ENCODE measurements around the gene KLHL36. TPM values are rescaled to one million over a fixed set of nuclear protein-coding genes. Genes with fewer than 3 reads are reported as not detected.

Gene KLHL36
- total RNA-seq (2011; cell fraction: chromatin; rRNA removed; ENCODE audit: low replicate concordance), result 52.2 and 130 TPM in 2 replicates
- 84.1 and 104 TPM in 2 replicates for total RNA-seq (2011; cell fraction: nucleolus; rRNA removed)
- 79.9 and 86.4 TPM in 2 replicates for total RNA-seq (2011; cell fraction: nucleoplasm; rRNA removed)
- total RNA-seq (2014; rRNA removed), result 30.6 and 40.4 TPM in 2 replicates
- total RNA-seq (2014; rRNA removed; fragmentation: Illumina TruSeq; extraction: Trizol), result 15.5 and 16.6 TPM in 2 replicates
- 18.5 and 21.1 TPM in 2 replicates for total RNA-seq (2015; rRNA removed; fragmentation: Illumina TruSeq; extraction: Trizol)
- 48.6 and 51.2 TPM in 2 replicates for total RNA-seq (2021)
- polyA plus RNA-seq (2011; rRNA removed), result 25.6 and 34.8 TPM in 2 replicates
- 33.1 and 49.1 TPM in 2 replicates for polyA plus RNA-seq (2011; cell fraction: cytosol; rRNA removed)
- 59.7 and 85.8 TPM in 2 replicates for polyA plus RNA-seq (2011; cell fraction: nucleus; rRNA removed)
- polyA plus RNA-seq (2012), result 22.4 and 33.6 TPM in 2 replicates
- 16.5 and 20.7 TPM in 2 replicates for polyA plus RNA-seq (2014; fragmentation: Illumina TruSeq; extraction: Trizol)
- 1 to 10 TPM; 2.1 to 2.5 TPM for polyA plus RNA-seq (2014; fragmentation: Nextera tagmentation; extraction: Ambion mirVana)
- polyA plus RNA-seq (2014; rRNA removed), result 25.4 and 30.1 TPM in 2 replicates
- polyA minus RNA-seq (2011; rRNA and poly(A)+ RNA removed), result 31.9 and 39.3 TPM in 2 replicates
- polyA minus RNA-seq (2011; cell fraction: cytosol; rRNA and poly(A)+ RNA removed), result 43.7 and 62.8 TPM in 2 replicates
- 33.7 and 40.1 TPM in 2 replicates for polyA minus RNA-seq (2011; cell fraction: nucleus; rRNA and poly(A)+ RNA removed)
- percentile 79 among the genes with signal in this experiment for Bru-seq, nascent RNA
- BruChase-seq, experiment 1, labeled RNA remaining after a 2-hour chase, result percentile 75 among the genes with signal in this experiment
- percentile 75 among the genes with signal in this experiment for BruChase-seq, experiment 2, labeled RNA remaining after a 6-hour chase
- long read RNA-seq, experiment 1, full-length matches to known transcripts, result 32 of 151 reads
- long read RNA-seq, experiment 1, partial matches to known transcripts, result 59 of 151 reads
- long read RNA-seq, experiment 1, other reads (novel, unspliced or antisense), result 60 of 151 reads
- long read RNA-seq, experiment 2, transcript KLHL36-204 (5 exons, 2,173 nt), result major isoform, 5 of 28 reads
- long read RNA-seq, experiment 2, partial matches to known transcripts, result 4 of 28 reads
- long read RNA-seq, experiment 2, other reads (novel, unspliced or antisense), result 18 of 28 reads
- long read RNA-seq, experiment 3, transcript KLHL36-204 (5 exons, 2,173 nt), result major isoform, 6 of 17 reads
- long read RNA-seq, experiment 3, partial matches to known transcripts, result 9 of 17 reads
- long read RNA-seq, experiment 3, other reads (novel, unspliced or antisense), result 2 of 17 reads

GRCh38 chr16:84647828-84648594 is at the start of gene KLHL36:
Gene KLHL36, plus strand, starts transcription at chr16:84648511. Its CDS starts 2,357 bp downstream, at chr16:84650868.
- peaks cover 12 to 14% of the 10 kb centered on the region in 2 experiments; a peak in 4 of 5 replicates for H3K4me1 ChIP-seq (replicated peaks in 1 of 2; ENCODE audit: control insufficient read depth in 2 of 2, insufficient read depth in 2 of 2, low read length in 2 of 2)
- H3K27me3 ChIP-seq (ENCODE audit: control insufficient read depth in 2 of 2, insufficient read depth in 2 of 2, low read length in 2 of 2), result peaks cover 3 to 4% of the 10 kb centered on the region in 2 experiments; a peak in 2 of 5 replicates
- in situ Hi-C loops (cut with MboI) (no loop called here), intact Hi-C loops (cut with micrococcal nuclease) (no loop called here)
- peak within 1 kb of the TSS; percentile 82 for H3K4me2 ChIP-seq (ENCODE audit: insufficient read depth, low read length)
- H3K27ac ChIP-seq (ENCODE audit: extremely low read depth, low read depth, low read length), result peak within 1 kb of the TSS; percentile 78
- ChIA-PET CTCF (ENCODE audit: low intra/inter-chr PET ratio) (interaction anchor here (0.7 kb wide), 2 partner anchors 89 to 314 kb away, joined by 3 read pairs; no protein-coding TSS in a partner anchor), POLR2A (interaction anchor here (0.6 to 1.5 kb wide), 6 partner anchors 9 to 868 kb away, joined by 3 to 4 read pairs (median 3); no protein-coding TSS in a partner anchor)
- peaks cover 14% of the 10 kb centered on the region for H3K79me2 ChIP-seq (ENCODE audit: control insufficient read depth, insufficient read depth, low read length)
- H3K4me3 ChIP-seq, result peak within 1 kb of the TSS; percentile 68
- no peak for FAIRE-seq
- TSS peak; percentile 43 for BruUV-seq (replicated peaks)
- no peaks in the 10 kb centered on the region for H3K9me1 ChIP-seq (ENCODE audit: control insufficient read depth, insufficient read depth, low read length)
- H3K36me3 ChIP-seq (ENCODE audit: control insufficient read depth, insufficient read depth, low read length), result peaks cover 23% of the 10 kb centered on the region; the same call in 2 of the 3 replicates
- peak; percentile 89 for ATAC-seq
- peak within 1 kb of the TSS; percentile 77 to 93 for H3K9ac ChIP-seq (ENCODE audit: insufficient read depth in 1 of 2, low read depth in 2 of 2, low read length in 2 of 2)
- H4K20me1 ChIP-seq (replicated peaks; ENCODE audit: control insufficient read depth, insufficient read depth, low read length), result 0 out of 2 replicates have a peak, but pooled peaks cover 7% of the 10 kb centered on the region
- no peaks in the 10 kb centered on the region for H3K9me3 ChIP-seq (replicated peaks; ENCODE audit: control insufficient read depth, insufficient read depth, low read depth, low read length)
- WGBS (ENCODE audit: insufficient coverage, low coverage, missing lambda C conversion rate), result 7% methylated on average over 46 of the region's 77 CpGs
- H2AFZ ChIP-seq (ENCODE audit: low read depth, low read length), result peak within 1 kb of the TSS; percentile 100
- DNase-seq (ENCODE audit: extremely low read depth in 1 of 4, low spot score in 3 of 4), result peak; percentile 73 to 99 (median 96)
- TF ChIP-seq ESRRA (IDR thresholded peaks at IDR 0.05; ENCODE audit: borderline replicate concordance, low read depth) (peak; percentile 44), ELF4 (CRISPR knock-in tag; IDR thresholded peaks at IDR 0.05) (0 out of 2 replicates have a peak, but pooled peaks have one; percentile 32), NR3C1 (CRISPR knock-in tag; IDR thresholded peaks at IDR 0.05) (peak; percentile 92), BRF2 (IDR thresholded peaks at IDR 0.05; ENCODE audit: borderline replicate concordance, insufficient read depth, insufficient read length) (no peak), TFAP4 (CRISPR knock-in tag; IDR thresholded peaks at IDR 0.05; ENCODE audit: borderline replicate concordance) (peak; percentile 75; the same call in 1 of the 2 replicates), XRCC3 (IDR thresholded peaks at IDR 0.05) (no peak), PHF20 (IDR thresholded peaks at IDR 0.05; ENCODE audit: partially characterized antibody) (peak; percentile 75), ZBTB49 (CRISPR knock-in tag; IDR thresholded peaks at IDR 0.05; ENCODE audit: borderline replicate concordance) (peak; percentile 86; the same call in 1 of the 2 replicates), NR4A1 (CRISPR knock-in tag; IDR thresholded peaks at IDR 0.05) (peak; percentile 82; the same call in 1 of the 2 replicates), NR4A1 (tag; IDR thresholded peaks at IDR 0.05) (peak; percentile 80; the same call in 1 of the 2 replicates)
